EH (cell line): ENCODE data around the gene KCNG2.
"Not testable (repeated sequence)": the region's sequence is repeated elsewhere in the genome, so short reads cannot be mapped to it uniquely, and the experiment has no call there.

Experiments used
- DNase-seq: peaks from one replicate; pipeline ENCODE4 v3.0.0-alpha.2; 2015; ENCODE audit warnings: low read depth

The KCNG2 gene

GRCh38 chr18:79853303-79853992 is 55.7 kb downstream of the KCNG2 start:
- no peak for DNase-seq

DNA sequence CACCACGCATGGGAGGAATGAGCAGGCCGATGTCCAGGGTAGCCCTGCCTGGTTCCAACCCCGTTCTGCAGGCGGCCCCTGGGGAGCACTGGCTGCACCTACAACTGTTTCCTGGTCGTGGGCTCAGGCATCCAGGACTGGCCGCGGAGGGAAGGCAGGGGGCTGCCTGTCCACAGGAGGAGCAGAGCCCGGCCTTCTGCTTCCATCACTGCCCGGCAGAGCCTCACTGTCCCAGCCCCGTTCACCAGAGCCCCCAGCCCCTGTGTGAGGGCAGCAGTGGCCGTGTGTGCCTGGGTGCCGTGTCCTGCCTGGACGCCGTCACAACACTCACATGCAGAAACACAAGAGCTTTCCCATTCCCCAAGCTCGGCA is 56.2 kb downstream of the KCNG2 start:
- DNase-seq: no peak

DNA sequence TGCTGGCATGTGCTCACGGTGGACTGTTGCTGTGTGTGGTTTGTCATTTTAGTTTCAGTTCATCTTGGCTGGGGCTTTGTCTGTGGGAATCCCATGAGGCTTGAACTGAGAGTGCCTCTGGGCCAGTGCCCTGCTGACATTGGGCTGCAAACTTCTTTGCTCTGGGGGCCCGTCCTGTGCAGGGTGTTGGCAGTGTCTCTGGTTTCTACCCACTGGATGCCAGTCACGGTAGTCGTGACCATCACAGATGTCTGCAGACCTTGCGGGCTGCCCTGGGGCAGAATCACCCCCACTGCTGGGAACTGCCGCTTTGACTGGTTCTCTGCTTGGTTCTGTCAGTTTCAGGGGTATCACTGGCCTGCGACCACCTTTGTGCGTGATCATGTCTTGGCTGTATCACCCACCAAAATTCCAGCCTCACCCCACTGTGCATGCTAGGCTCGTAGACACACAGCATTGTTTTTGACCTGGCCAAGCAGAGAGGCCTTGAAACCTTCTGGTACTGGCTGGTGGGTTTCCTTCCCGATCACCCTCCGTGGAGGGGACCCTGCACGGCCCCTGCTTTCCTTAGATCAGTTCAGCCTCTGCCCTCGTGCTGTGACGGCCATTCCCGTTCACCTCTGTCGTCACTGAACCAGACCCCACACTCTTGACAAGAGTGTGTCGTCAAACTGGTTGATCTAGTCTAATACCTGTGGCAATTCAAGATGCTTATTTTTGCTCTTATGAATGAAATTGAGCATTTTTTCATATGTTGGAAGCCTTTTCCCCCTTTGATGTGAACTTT is 57.6 kb downstream of the KCNG2 start:
- DNase-seq: no peak

- peak; percentile 12 for DNase-seq
Measured at GRCh38 chr18:79856119-79857007, 58.6 kb downstream of the KCNG2 start.

DNA sequence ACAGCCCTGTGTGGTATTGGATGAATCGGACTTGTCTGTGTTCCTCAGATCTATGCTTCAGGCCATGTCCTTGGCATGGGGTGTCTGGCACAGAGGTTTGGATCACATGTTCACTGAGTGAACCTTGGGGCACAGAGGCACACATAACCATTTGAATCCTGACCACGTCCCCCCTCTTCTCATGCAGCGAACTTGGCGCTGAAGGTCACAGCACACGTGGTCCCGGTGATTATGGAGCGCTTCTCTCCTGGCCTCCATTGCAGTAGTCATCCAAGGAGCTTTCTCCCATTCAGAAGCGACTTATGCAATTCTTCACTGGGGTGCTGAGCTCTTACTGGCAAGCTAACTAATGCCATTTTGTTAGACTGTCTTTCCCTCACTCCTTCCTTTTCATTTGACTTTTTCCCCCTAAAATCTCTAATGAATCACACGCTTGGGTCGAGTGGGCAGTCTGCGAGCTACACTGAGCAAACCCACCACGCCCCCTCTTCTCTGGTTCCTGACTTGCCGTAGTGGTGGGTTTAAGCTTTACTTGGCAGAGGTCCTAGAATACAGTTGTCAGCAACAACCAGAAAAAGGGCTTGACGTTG is 59.4 kb downstream of the KCNG2 start:
- no peak for DNase-seq

DNA sequence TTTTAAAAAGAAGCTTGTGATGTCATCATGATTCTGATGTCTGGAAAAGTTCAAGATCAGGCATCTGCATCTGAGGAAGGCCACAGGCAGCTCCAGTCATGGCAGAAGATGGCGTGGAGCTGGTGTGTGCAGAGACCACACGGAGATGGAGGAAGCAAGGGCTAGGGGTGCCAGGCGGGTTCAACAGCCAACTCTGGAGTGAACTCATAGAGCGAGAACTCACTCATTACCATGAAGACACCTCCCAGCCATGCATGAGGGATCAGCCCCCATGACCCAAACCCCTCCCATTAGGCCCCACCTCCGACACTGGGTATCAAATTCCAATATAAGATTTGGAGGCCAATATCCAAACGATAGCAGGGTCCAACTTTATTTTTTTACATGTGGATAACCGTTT is 61.6 kb downstream of the KCNG2 start:
- no peak for DNase-seq

- no peak for DNase-seq
Measured at GRCh38 chr18:79861687-79862086, 63.9 kb downstream of the KCNG2 start.

DNA sequence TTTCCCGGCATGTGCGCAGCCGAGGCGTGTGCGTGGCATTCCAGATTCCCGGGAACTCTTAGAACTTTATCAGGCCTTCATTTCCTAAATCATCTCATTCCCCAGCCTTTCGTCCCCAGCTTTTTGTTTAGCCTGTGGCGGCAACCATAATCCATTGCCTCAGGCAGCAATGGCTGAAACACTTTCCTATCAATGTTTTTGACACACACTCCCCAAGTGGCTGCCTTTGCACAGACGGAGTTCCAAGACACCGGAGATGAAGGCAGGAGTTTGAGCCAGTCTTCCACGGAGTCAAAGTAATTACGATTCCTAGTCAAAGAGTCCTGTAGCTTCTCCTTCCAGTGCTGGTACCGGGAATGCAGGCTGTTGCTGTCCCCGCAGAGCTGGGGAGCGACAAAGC is 64.8 kb downstream of the KCNG2 start:
- no peak for DNase-seq

DNA sequence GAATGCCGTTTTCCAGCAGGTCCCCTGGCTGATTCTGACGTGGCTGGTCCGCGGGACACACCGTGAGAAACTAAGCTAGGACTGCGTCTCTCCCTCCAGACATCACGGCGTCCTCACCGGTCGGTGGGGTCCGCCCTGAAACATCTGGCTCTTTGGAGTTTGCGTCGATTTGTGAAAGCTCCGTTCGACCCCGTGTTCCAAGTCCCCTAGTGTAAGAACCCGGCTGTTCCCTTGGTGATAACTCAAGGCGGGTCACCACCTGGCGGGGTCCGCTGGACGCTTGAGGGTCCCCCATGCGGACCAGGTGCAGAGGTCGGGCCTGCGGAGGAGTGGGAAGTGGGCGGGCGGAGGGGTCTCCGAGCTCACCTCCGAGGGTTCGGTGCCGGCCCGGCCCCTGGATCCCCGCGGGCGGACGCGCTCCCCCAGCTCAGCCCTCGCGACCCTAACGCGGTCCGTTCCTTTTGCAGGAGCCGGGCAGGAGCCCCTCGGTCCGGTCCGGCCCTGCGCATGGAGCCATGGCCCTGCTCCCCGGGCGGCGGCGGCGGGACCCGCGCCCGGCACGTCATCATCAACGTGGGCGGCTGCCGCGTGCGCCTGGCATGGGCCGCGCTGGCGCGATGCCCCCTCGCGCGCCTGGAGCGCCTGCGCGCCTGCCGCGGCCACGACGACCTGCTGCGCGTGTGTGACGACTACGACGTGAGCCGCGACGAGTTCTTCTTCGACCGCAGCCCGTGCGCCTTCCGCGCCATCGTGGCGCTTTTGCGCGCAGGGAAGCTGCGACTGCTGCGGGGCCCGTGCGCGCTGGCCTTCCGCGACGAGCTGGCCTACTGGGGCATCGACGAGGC is 65.6 kb downstream of the KCNG2 start:
- no peak for DNase-seq

- DNase-seq: no peak
Measured at GRCh38 chr18:79864006-79864725, 66.4 kb downstream of the KCNG2 start.

- not testable (repeated sequence) for DNase-seq
Measured at GRCh38 chr18:79864955-79865354, 67.2 kb downstream of the KCNG2 start.

DNA sequence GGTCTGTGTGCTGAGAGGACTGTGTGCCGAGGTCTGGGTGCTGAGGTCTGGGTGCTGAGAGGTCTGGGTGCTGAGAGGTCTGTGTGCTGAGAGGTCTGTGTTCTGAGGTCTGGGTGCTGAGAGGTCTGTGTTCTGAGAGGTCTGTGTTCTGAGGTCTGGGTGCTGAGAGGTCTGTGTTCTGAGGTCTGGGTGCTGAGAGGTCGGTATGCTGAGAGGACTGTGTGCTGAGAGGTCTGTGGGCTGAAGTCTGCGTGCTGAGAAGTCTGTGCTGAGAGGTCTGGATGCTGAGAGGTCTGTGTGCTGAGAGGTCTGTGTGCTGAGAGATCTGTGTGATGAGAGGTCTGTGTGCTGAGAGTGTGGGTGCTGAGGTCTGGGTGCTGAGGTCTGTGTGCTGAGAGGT is 68.2 kb downstream of the KCNG2 start:
- DNase-seq: not testable (repeated sequence)

GRCh38 chr18:79866889-79867574 is 69.3 kb downstream of the KCNG2 start:
- no peak for DNase-seq

DNA sequence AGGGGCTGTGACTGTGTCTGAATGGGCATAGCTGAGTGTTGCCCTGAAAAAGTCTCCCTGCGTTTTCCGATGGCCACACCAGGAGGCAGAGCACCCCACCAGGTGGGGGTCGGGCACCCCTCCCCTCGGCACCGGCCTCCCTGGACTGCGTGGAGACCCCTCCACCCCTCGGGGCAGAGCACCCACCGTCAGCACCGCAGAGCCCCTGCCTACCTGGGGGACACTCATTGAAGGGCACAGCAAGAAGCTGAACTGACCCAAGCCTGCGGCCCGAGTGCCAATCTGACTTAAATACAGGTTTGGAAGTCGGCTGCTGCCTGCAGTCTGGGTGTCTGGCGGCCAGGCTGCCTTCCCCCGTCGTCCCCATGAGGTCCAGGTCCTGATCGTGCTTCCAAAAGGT is 69.9 kb downstream of the KCNG2 start:
- DNase-seq: no peak

DNA sequence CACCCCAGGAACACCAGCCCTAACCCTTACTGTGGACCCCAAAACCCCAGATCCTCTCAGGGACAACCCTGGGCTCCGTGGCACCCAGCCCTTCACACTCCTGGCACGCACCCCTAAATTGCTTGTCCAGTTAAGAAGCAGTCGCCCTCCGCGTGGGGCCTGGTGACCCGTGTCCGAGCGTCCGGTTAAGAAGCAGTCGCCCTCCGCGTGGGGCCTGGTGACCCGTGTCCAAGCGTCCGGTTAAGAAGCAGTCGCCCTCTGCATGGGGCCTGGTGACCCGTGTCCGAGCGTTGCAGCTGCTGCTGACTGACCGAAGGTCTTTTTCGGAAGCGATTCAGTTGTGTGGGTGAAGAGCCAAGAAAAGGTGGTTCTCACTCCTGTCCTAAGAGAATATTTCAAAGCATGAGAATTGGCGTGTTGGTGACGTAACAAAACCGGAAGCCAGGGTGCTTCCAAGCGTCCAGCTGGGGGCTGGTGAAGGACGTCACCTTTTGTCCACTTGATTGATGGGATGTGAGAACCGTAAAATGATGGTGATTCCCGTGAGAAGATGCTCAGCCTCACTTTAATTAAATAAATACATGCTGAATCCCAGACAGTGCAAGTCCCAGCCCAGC is 70.5 kb downstream of the KCNG2 start:
- DNase-seq: no peak

- no peak for DNase-seq
Measured at GRCh38 chr18:79868811-79869541, 71.2 kb downstream of the KCNG2 start.

DNA sequence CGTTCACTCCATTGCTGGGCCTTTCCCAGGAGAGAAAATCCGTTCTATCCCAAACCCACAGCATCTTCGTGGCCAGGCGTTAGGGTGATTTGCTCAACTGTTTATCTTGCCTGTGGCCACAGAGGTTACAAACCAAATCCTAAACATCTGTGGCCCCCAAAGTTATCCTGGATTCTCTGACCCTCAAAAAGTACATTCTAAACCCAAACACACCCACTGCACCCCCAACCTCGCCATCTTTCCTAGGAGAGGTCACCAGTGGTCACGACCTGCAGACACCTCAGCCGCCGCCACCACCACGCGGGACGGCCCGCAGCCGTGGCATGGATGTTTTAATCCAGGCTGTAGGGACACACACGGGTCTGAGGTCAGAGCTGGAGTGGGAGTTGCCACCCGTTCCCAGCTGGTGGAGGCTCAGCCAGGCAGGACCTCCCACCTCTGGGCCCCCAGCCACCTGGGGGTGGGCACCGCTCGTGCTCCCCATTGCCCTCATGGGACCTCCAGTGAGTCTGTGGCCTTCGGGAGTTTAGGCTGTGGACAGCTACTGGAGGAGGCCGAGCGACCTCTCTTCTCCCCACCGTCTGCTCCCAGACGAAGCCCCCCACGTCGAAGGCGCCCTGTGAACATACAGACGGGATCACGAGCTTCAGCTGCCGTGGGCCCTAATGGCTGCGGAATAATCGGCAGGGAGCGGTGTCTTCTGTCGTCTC is 72.0 kb downstream of the KCNG2 start:
- DNase-seq: no peak

DNA sequence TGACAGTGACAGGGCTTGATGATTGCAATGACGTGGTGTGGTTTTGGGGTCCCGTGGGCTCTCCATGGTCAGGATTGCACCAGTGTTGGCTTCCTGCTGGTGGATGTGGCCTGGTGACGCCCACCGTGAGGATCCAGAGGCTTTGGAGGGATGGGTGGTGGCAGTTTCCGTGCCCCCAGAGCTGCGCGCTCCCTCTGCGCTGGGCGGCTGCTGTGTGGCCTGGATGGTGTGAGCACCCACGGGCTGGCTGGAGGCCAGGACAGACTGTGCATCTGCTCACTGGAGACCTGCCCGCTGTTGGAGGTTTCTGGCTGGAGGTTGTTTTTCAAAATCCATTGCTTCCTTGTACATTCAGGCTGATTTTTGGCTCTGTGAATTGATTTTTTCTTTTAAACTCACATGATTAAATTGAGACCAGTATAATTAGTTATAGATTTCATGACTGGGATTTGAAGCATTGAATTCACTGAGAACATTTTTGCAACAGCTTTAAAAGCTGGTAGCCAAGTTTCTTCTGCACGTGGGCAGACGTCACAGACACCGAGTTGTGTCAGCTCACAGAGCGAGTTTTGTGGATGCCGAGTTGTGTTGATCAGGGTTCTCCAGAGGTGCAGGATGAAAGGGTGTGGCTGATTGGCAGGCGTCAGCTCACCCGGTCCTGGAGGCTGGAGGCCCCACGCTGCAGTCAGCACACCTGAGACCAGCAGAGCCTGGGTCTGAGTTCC is 72.7 kb downstream of the KCNG2 start:
- no peak for DNase-seq
